HG03135 (cell line): Measurements from ENCODE around the gene ASPSCR1.
A peak's percentile ranks its signal among the peaks of the same experiment; 100 is the strongest.

Experiments used
- ATAC-seq: cut with Tn5 transposase; IDR thresholded peaks from one replicate; pipeline ENCODE4 v1.9.1; 2021; ENCODE audit warnings: mild to moderate bottlenecking, moderate library complexity; ENCODE audit not compliant: unreplicated experiment

The ASPSCR1 gene, protein sequence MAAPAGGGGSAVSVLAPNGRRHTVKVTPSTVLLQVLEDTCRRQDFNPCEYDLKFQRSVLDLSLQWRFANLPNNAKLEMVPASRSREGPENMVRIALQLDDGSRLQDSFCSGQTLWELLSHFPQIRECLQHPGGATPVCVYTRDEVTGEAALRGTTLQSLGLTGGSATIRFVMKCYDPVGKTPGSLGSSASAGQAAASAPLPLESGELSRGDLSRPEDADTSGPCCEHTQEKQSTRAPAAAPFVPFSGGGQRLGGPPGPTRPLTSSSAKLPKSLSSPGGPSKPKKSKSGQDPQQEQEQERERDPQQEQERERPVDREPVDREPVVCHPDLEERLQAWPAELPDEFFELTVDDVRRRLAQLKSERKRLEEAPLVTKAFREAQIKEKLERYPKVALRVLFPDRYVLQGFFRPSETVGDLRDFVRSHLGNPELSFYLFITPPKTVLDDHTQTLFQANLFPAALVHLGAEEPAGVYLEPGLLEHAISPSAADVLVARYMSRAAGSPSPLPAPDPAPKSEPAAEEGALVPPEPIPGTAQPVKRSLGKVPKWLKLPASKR

DNA sequence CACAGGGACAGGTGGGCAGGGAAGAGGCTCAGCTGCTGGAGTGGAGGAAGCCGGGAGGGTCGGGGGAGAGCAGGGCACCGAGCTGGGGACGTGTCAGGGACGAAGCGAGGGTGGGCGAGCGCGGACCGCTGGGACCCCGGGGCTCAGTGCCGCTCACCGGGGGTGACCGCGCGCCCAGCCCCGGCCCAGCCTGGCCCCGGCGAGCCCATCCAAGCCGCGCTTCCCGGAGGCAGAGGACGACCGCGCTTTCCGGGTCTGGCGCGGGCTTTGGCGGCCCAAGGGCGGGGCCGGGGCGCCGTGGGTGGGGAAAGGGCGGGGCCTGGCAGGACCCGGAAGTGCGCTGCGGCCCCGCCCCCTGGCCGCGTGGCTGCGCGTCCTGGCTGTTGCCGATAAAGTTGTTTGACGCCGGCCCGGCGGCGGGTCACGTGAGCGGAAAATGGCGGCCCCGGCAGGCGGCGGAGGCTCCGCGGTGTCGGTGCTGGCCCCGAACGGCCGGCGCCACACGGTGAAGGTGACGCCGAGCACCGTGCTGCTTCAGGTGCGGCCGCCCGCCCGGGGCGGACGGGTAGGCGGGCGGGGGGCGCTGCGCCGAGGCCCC is at the start of gene ASPSCR1:
ASPSCR1 (plus strand) TSS at position 419 of the 598 bp plus-strand sequence; CDS start at position 437, 18 bp downstream.
- ATAC-seq, result peak; percentile 81

DNA sequence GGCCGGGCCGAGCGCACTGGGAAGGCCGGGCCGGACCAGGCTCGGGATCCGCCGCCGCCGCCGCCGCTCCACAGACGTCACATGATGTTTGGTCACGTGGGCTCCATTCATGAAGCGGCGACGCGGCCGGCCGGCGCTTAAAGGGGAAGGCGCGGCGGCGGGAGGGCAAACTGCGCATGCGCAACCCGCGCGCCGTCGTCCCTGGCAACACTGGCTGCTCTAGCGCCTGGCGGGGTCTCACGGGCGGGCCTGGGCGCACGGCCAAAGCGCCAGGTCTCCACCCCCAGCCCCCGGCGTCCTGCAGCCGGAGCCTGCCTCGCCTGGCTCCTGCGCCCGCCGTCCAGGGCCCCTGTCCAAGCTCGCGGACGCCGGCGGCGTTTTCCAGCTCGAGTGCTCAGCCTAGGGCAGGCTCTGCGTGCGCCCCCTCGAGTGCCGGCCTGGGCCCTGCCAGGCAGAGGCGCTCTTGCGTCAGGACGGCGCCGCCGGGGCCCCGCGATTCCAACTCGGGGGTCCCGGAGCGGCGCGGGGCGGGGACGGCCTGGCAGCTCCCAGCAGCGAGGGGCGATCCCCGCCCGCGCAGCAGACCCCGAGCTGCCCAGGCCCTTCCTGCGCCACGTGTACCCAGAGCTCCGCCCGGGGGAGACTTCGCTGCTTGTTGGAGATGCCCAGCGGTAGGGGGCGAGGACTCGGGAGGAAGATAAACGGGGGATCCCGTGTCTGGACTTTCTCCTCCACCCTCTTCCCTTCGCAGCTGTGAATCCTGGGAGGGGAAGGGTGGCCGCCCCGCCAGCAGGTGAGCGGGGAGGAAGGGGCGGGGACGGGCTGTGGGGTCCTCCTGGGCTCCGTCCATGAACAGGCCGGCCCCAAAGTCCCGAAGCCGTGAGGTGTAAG is 49.5 kb upstream of the ASPSCR1 start, which contains the start of gene MAFG:
MAFG (minus strand) TSS at position 83 of the 891 bp plus-strand sequence. CDS start 4,550 bp downstream, outside the sequence.
- peak; percentile 64 for ATAC-seq

- no peak for ATAC-seq
Measured at GRCh38 chr17:81928544-81929252, 48.7 kb upstream of the ASPSCR1 start.

DNA sequence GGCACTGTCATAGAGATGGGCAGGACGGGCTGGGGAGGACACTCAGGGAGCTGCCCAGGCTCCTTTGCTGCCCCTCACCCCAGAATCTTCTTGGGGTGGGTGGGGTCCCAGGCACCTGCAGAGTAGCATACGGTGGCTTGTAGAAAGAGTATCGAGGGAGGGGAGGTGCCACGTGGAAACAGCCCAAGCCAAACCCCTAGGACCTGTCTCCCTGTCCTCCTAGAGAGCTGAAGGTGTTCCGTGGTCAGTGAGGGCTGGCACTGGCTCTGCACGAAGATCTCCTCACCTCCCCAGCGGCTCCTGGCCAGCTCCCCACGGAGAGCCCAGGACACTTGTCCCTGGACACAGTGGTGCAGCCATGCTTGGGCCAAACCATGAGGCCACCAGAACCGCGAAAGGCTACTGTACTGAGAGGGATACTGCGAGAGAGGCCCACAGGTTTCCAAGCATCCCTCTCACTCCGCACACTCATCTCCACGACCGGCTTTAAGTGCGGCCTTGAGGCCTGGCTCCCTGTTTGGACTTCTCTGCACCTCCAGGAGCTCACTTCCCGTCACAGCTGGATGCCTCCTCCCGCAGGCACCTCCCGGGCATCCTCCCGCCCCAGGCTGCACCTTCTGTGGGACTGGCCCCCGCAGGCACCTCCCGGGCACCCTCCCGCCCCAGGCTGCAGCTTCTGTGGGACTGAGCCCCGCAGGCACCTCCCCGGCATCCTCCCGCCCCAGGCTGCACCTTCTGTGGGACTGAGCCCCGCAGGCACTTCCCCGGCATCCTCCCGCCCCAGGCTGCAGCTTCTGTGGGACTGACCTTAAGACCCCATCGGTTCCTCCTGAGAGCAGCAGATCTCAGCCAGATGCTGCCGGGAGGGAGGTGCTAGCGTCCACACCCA is 47.9 kb upstream of the ASPSCR1 start:
- ATAC-seq, result no peak

GRCh38 chr17:81930142-81931125 is 47.0 kb upstream of the ASPSCR1 start:
- ATAC-seq, result no peak

- no peak for ATAC-seq
Measured at GRCh38 chr17:81931189-81931556, 46.3 kb upstream of the ASPSCR1 start.

DNA sequence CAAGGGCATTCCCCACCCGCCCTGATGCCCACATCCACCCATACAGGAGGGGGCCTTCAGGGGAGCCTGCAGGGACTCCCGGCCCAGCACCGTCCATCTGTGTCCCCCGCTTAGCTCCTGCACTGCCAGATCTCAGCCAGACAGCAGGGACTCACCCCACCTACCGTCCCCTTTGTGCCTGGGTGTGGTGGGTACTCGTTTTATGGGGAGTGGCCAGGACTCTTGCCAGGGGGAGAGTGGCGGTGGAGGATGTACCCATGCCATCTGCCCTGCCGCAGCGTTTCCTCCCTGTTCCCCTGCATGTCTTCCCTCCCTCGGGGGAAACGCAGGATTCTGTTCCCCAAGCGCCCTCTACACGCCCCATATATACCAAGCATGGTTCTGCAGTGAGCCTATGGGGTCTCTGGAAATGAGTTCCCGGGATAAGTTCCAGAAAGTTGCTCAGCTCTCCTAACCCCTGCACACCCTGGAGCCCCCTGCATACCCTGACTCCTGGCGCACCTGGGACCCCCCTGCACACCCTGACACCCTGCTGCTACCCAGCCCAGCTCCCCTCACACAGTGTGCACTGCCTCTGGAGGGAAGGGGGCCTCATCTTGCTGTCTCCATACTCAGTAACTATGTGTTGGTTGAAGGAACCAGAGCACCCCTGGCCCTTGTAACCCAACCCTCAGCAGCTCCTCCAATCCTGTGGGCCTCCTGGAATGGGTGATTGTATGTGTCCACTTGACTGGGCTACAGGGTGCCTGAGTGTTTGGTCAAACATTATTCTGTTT is 45.7 kb upstream of the ASPSCR1 start:
- ATAC-seq, result no peak

GRCh38 chr17:81932333-81932983 is 45.0 kb upstream of the ASPSCR1 start:
- no peak for ATAC-seq

- no peak for ATAC-seq
Measured at GRCh38 chr17:81933178-81933699, 44.2 kb upstream of the ASPSCR1 start.

- ATAC-seq, result no peak
Measured at GRCh38 chr17:81934098-81934757, 43.2 kb upstream of the ASPSCR1 start.

DNA sequence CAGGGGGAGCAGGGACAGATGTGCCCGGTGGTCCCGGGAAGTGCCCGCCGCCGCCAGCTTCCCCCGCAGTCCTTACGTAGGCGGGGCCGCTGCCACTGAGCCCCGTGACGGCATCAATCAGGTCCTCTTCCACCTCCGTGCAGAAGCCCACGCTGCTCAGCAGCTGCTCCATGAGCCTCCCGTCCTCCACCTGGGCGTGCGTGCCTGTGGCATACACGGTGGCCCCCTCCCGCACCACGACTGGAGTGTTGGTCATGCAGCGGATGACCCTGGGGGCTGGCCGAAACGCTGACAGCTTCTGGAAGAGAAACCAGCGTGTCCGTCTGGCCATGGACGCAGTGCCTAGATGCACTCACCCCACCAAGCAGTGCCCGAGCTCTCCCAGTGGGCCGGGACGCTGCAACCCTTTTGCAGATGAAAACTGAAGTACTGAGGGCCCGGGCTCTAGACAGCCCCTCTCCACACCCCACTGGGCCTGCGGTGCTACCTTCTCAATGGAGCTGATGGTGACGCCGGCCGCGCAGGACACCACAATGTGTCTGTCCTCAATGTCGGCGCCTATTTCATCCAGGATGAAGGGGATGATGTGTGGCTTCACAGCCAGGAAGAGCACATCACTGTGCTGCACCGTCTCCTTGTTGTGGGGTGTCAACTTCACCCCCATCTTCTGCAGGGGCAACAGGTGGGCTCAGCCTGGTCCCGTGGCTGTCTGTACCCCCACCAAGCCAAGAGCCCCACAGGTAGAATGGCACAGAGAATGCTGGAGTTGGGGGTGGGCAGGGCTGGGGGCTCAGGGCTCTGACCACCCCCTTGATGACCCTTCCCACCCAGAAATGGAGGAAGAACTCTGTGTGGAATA is 42.4 kb upstream of the ASPSCR1 start:
- no peak for ATAC-seq

DNA sequence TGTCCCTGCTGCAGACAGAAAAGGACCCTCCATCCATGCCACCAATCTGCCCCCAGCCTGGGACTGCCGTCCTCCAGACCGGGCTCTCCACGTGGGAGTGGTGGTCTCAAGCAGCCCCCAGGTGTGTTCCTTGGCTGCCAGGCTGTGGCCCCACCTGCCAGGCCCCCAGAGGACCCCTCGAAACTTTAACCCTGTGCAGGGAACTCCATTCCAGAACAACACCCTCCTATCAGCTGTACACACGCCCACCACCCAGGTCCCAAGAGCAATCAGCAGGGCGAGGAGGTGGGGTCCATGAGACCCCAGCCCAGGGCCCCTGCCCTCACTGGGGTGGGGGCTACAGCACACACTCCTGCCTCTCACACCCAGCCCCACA is 41.7 kb upstream of the ASPSCR1 start:
- no peak for ATAC-seq

- ATAC-seq, result no peak
Measured at GRCh38 chr17:81939218-81939617, 38.2 kb upstream of the ASPSCR1 start.

DNA sequence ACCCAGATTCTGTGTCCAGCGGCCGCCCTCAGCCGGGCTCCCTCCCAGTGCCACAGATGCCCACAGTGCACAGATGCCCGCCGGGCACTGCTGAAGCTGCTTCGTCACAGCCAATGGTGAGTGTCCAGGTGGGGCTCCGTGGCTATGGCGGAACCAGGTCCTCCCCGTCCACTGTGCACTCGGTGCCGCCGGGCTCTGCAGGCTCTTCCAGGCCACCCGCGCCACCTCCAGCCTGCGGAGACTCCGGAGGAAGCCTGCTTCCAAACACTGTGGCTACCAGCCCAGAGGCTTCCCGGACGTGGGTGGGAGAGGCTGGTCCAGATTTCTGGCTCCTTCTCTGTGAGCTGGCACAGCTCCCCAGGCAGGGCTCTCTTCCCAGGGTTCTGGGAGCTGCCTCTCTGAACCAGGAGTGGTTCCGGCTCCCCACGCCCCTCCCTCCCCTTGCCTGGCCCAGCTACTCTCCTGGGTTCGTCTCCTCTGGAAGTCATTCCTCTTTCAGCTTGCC is 37.5 kb upstream of the ASPSCR1 start:
- ATAC-seq, result no peak
